Loucy (cell line): ENCODE data around the gene CEP128.

Experiments
- H2AFZ ChIP-seq: fragments of 200-600 bp; sonication (generic); 2 replicates; pipeline ENCODE4 v1.6.0; 2016; ENCODE audit warnings: antibody characterized with exemption, mild to moderate bottlenecking, low read length, moderate library complexity
- H3F3A ChIP-seq: fragments of 200-600 bp; 2 replicates; pipeline ENCODE4 v1.6.0; 2016; ENCODE audit warnings: antibody characterized with exemption, low read depth, mild to moderate bottlenecking
- H3K27me3 ChIP-seq: fragments of 200-600 bp; sonication (generic); 2 replicates; pipeline ENCODE4 v1.6.1; 2014; ENCODE audit warnings: low read length, mild to moderate bottlenecking; ENCODE audit not compliant: insufficient read depth, poor library complexity, severe bottlenecking
- H3K36me3 ChIP-seq: fragments of 200-600 bp; sonication (generic); 2 replicates; pipeline ENCODE4 v1.6.1; 2016; ENCODE audit warnings: low read length; ENCODE audit not compliant: insufficient read depth
- H3K4me1 ChIP-seq: fragments of 200-600 bp; sonication (generic); 2 replicates; pipeline ENCODE4 v1.5.1; 2014; ENCODE audit warnings: low read length, mild to moderate bottlenecking; ENCODE audit not compliant: insufficient read depth, poor library complexity, severe bottlenecking
- H3K4me2 ChIP-seq: fragments of 200-600 bp; sonication (generic); 2 replicates; pipeline ENCODE4 v1.6.0; 2014; ENCODE audit warnings: antibody characterized with exemption, low read length, low read depth, mild to moderate bottlenecking; ENCODE audit not compliant: poor library complexity, severe bottlenecking
- H3K4me3 ChIP-seq: fragments of 200-600 bp; sonication (generic); 2 replicates; pipeline ENCODE4 v1.5.1; 2014; ENCODE audit warnings: low read length, mild to moderate bottlenecking, mixed read lengths; ENCODE audit not compliant: poor library complexity, severe bottlenecking
- H3K79me2 ChIP-seq: fragments of 200-600 bp; sonication (generic); 2 replicates; pipeline ENCODE4 v1.6.1; 2014; ENCODE audit warnings: low read length; ENCODE audit not compliant: insufficient read depth
- H3K9ac ChIP-seq: fragments of 200-600 bp; sonication (generic); 2 replicates; pipeline ENCODE4 v1.6.0; 2014; ENCODE audit warnings: mild to moderate bottlenecking, low read depth, low read length, moderate library complexity; ENCODE audit not compliant: poor library complexity, severe bottlenecking
- H3K9me2 ChIP-seq: fragments of 200-600 bp; sonication (generic); replicated peaks from 2 replicates; pipeline ENCODE4 v1.6.1; 2016; ENCODE audit warnings: low read depth, low read length, mixed read lengths
- H3K9me3 ChIP-seq: fragments of 200-600 bp; sonication (generic); 2 replicates; pipeline ENCODE4 v1.6.1; 2014; ENCODE audit warnings: mild to moderate bottlenecking, antibody characterized with exemption, low read length, low read depth; ENCODE audit not compliant: insufficient read depth
- H4K20me1 ChIP-seq: fragments of 200-600 bp; sonication (generic); 2 replicates; pipeline ENCODE4 v1.6.0; 2014; ENCODE audit warnings: antibody characterized with exemption, low read length, mild to moderate bottlenecking; ENCODE audit not compliant: insufficient read depth, poor library complexity, severe bottlenecking
- CTCF ChIP-seq: fragments of 200-600 bp; sonication (generic); conservative IDR thresholded peaks from 2 replicates; pipeline ENCODE4 v1.5.1; 2014; ENCODE audit warnings: mild to moderate bottlenecking, antibody characterized with exemption, low read length
- EZH2phosphoT487 ChIP-seq: fragments of 200-600 bp; IDR thresholded peaks from 2 replicates; pipeline ENCODE4 v1.6.1; 2018; ENCODE audit warnings: antibody characterized with exemption, mild to moderate bottlenecking, moderate library complexity, borderline replicate concordance

Gene CEP128

GRCh38 chr14:80544366-80544765 is 397.2 kb downstream of the CEP128 start:
- Histone ChIP-seq H3F3A (no peaks in the 10 kb centered on the region), H3K9ac (no peak overlapping the region), H3K4me3 (no peak overlapping the region), H3K79me2 (no peaks in the 10 kb centered on the region), H3K36me3 (no peaks in the 10 kb centered on the region), H3K9me3 (no peaks in the 10 kb centered on the region; the same call in 1 of the 2 replicates), H3K4me1 (no peaks in the 10 kb centered on the region), H3K27me3 (no peaks in the 10 kb centered on the region), H3K4me2 (no peak overlapping the region), H2AFZ (no peak overlapping the region), H4K20me1 (no peaks in the 10 kb centered on the region), H3K9me2 (no peaks in the 10 kb centered on the region)
- no peak for TF ChIP-seq CTCF
- TF ChIP-seq EZH2phosphoT487, result no peak

- no peaks in the 10 kb centered on the region for H3K4me1 ChIP-seq
- no peaks in the 10 kb centered on the region for H3K9me2 ChIP-seq
- H3F3A ChIP-seq, result no peaks in the 10 kb centered on the region
- no peaks in the 10 kb centered on the region for H4K20me1 ChIP-seq
- no peak overlapping the region for H3K4me3 ChIP-seq
- no peaks in the 10 kb centered on the region; the same call in 1 of the 2 replicates for H3K9me3 ChIP-seq
- no peak overlapping the region for H2AFZ ChIP-seq
- no peak overlapping the region for H3K9ac ChIP-seq
- no peak overlapping the region for H3K4me2 ChIP-seq
- no peaks in the 10 kb centered on the region for H3K79me2 ChIP-seq
- no peaks in the 10 kb centered on the region for H3K27me3 ChIP-seq
- no peaks in the 10 kb centered on the region for H3K36me3 ChIP-seq
- TF ChIP-seq CTCF (no peak), EZH2phosphoT487 (no peak)
These were observed 398.3 kb downstream of the CEP128 start for GRCh38 chr14:80543211-80543610.

GRCh38 chr14:80538633-80539375 is 402.7 kb downstream of the CEP128 start:
- Histone ChIP-seq H3K36me3 (no peaks in the 10 kb centered on the region), H3K9ac (no peak overlapping the region), H3K4me3 (no peak overlapping the region), H3K4me2 (no peak overlapping the region), H4K20me1 (no peaks in the 10 kb centered on the region), H2AFZ (no peak overlapping the region), H3K27me3 (no peaks in the 10 kb centered on the region), H3F3A (no peaks in the 10 kb centered on the region), H3K9me3 (no peaks in the 10 kb centered on the region; the same call in 1 of the 2 replicates), H3K4me1 (no peaks in the 10 kb centered on the region), H3K9me2 (no peaks in the 10 kb centered on the region), H3K79me2 (no peaks in the 10 kb centered on the region)
- TF ChIP-seq CTCF, result no peak
- TF ChIP-seq EZH2phosphoT487, result no peak
